Omental fat pad (tissue), 4 donors: ENCODE measurements around the gene INS. TPM values are rescaled to one million over a fixed set of nuclear protein-coding genes. Genes with fewer than 3 reads are reported as not detected.

Experiments
- ATAC-seq: fragments of 150-250 bp; one replicate; pipeline ENCODE4 v1.9.1; 2016; ENCODE audit warnings: mild to moderate bottlenecking, moderate library complexity; ENCODE audit not compliant: low FRiP score
- DNase-seq: peaks from one replicate; pipeline ENCODE4 v3.0.0-alpha.2; 2019; ENCODE audit warnings: low spot score
- CTCF ChIP-seq, 3 donors: fragments of 450-650 bp; IDR thresholded peaks; one replicate each; pipeline ENCODE4 v1.5.1; 2016 to 2017; ENCODE audit warnings: antibody characterized with exemption in 3 of 3, mild to moderate bottlenecking in 3 of 3, moderate library complexity in 2 of 3
- total RNA-seq, 4 donors: library from RNA; depleted of rRNA; stranded (reverse); fragments of >200 nt; gene quantifications; one replicate each; pipeline ENCODE4 v1.1.0, GENCODE V29; 2016

Gene INS
- total RNA-seq, 4 donors from 2014 or later = not detected

- no peak for TF ChIP-seq CTCF (IDR thresholded peaks at IDR 0.05)
- DNase-seq = no peak
- ATAC-seq = no peak
Observed at GRCh38 chr11:2142762-2143202, 18.2 kb downstream of the INS start.

GRCh38 chr11:2142300-2142759 is 18.7 kb downstream of the INS start:
- no peak for ATAC-seq
- DNase-seq = no peak
- no peak for TF ChIP-seq CTCF (IDR thresholded peaks at IDR 0.05)

GRCh38 chr11:2140411-2141400 is 20.3 kb downstream of the INS start:
- TF ChIP-seq CTCF (IDR thresholded peaks at IDR 0.05) = no peak
- DNase-seq = no peak
- ATAC-seq = no peak

GRCh38 chr11:2139621-2140337 is 21.2 kb downstream of the INS start:
- no peak for TF ChIP-seq CTCF (IDR thresholded peaks at IDR 0.05)
- no peak for DNase-seq
- ATAC-seq = no peak

GRCh38 chr11:2139123-2139521 is 21.9 kb downstream of the INS start, which contains the start of gene IGF2:
Gene IGF2, minus strand, starts transcription at chr11:2139389. Its CDS starts 3,866 bp downstream, at chr11:2135523.
- no peak for ATAC-seq
- TF ChIP-seq CTCF (IDR thresholded peaks at IDR 0.05) = no peak

GRCh38 chr11:2138431-2139122 is 22.4 kb downstream of the INS start:
- ATAC-seq (no peak), DNase-seq (no peak)
- no peak for TF ChIP-seq CTCF (IDR thresholded peaks at IDR 0.05)

More at GRCh38 chr11:2139123-2139521, 21.9 kb downstream of the INS start, which contains the start of gene IGF2:
- no peak for DNase-seq
